Measurements from ENCODE around the gene KCNS1.

DNA sequence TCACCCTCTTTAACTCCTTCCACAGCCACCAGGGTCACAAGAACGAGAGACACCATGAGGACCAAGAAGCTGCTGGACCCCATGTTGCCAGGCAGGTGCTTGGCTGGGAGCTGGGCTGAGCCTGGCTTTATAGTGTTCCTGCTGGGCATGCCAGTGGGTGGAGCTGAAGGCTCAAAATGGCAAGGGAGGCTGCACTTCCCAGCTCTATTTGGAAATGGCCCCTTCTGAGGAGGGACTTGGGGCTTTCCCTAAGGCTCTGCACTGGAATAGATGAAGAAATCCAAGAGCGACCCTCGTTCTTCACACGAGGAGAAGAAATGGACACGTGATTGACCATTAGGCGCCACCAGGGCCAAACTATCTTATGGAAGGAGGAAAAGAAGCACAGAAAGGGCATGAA lies 23.4 kb upstream of the KCNS1 start, which contains the start of gene WFDC12:
- no peak for TF ChIP-seq CTCF (IDR thresholded peaks at IDR 0.05 in 2 of 3, conservative IDR thresholded peaks at IDR 0.05 in 1 of 3; ENCODE audit: borderline replicate concordance in 1 of 3, insufficient read depth in 1 of 3, low read depth in 2 of 3, low read length in 2 of 3)
- TF ChIP-seq MAX (IDR thresholded peaks at IDR 0.05), result no peak
- TF ChIP-seq, protein P1, sequence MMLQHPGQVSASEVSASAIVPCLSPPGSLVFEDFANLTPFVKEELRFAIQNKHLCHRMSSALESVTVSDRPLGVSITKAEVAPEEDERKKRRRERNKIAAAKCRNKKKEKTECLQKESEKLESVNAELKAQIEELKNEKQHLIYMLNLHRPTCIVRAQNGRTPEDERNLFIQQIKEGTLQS (IDR thresholded peaks at IDR 0.05), result no peak
- TF ChIP-seq POLR2AphosphoS5 (IDR thresholded peaks at IDR 0.05; ENCODE audit: low read depth, low read length), result no peak
- no peak for TF ChIP-seq JUND (IDR thresholded peaks at IDR 0.05)
- TF ChIP-seq POLR2A (IDR thresholded peaks at IDR 0.05; ENCODE audit: borderline replicate concordance, extremely low read depth, insufficient read depth, insufficient read length), result no peak
- TF ChIP-seq YY1 (IDR thresholded peaks at IDR 0.05; ENCODE audit: extremely low read depth, insufficient replicate concordance, low read depth, low read length), result no peak
- no peak for TF ChIP-seq ZBTB33 (IDR thresholded peaks at IDR 0.05; ENCODE audit: extremely low read depth, insufficient replicate concordance, low read length)
- no peak for TF ChIP-seq SP1 (IDR thresholded peaks at IDR 0.05; ENCODE audit: low read depth)
- no peak for TF ChIP-seq TCF7L2 (IDR thresholded peaks at IDR 0.05; ENCODE audit: borderline replicate concordance, extremely low read depth, insufficient read depth, insufficient read length)
- TF ChIP-seq EGR1 (IDR thresholded peaks at IDR 0.05; ENCODE audit: low read depth), result no peak
- TF ChIP-seq EZH2 (IDR thresholded peaks at IDR 0.05), result no peak
- TF ChIP-seq ELF1 (IDR thresholded peaks at IDR 0.05; ENCODE audit: borderline replicate concordance, low read depth), result no peak

All from HCT116 (cell line).